Colonic mucosa (tissue), 4 donors: ENCODE measurements around the gene APOM. TPM values are rescaled to one million over a fixed set of nuclear protein-coding genes. Genes with fewer than 3 reads are reported as not detected.
A peak's percentile ranks its signal among the peaks of the same experiment; 100 is the strongest.

Experiments
- DNase-seq: peaks from one replicate; pipeline ENCODE4 v3.0.0-alpha.2; 2020
- H3K27ac ChIP-seq: fragments of 200-600 bp; one replicate; pipeline ENCODE4 v1.8.0; 2021
- H3K27me3 ChIP-seq: fragments of 200-600 bp; one replicate; pipeline ENCODE4 v1.8.0; 2021
- H3K36me3 ChIP-seq: fragments of 200-600 bp; one replicate; pipeline ENCODE4 v1.8.0; 2021
- H3K4me1 ChIP-seq: fragments of 200-600 bp; one replicate; pipeline ENCODE4 v1.8.0; 2021; ENCODE audit warnings: mild to moderate bottlenecking
- H3K4me3 ChIP-seq: fragments of 200-600 bp; one replicate; pipeline ENCODE4 v1.8.0; 2021
- H3K9ac ChIP-seq, 2 donors: one replicate each; pipeline ENCODE4 v1.7.0; 2013; ENCODE audit warnings: control low read depth in 2 of 2, low read depth in 2 of 2, low read length in 2 of 2
- H3K9me3 ChIP-seq: fragments of 200-600 bp; one replicate; pipeline ENCODE4 v1.8.0; 2021
- CTCF ChIP-seq: fragments of 200-600 bp; IDR thresholded peaks from one replicate; pipeline ENCODE4 v1.8.0; 2022; ENCODE audit warnings: antibody characterized with exemption, mild to moderate bottlenecking
- intact Hi-C: fragments of 100-400 bp; cut with DNase I; formaldehyde crosslinking; loops from one replicate; pipeline ENCODE4 v1.14.1; 2022
- total RNA-seq, 2 donors: library from RNA; stranded (reverse); fragmentation: NEBNext Ultra II Directional in 1 of 2; extraction: Animal tissue kit (Norgen Biotek cat#: 25700) in 1 of 2; gene quantifications; one replicate each; pipeline ENCODE4 v1.2.1, GENCODE V29; 2021
- donor health status: healthy.
- donor health status: DM: no; HTN: no; CAD: no.
- donor health status: DM: no; HTN: no; CAD: no.

The APOM gene
- total RNA-seq, 2 donors from 2014 or later: 1.6 to 2.4 TPM

DNA sequence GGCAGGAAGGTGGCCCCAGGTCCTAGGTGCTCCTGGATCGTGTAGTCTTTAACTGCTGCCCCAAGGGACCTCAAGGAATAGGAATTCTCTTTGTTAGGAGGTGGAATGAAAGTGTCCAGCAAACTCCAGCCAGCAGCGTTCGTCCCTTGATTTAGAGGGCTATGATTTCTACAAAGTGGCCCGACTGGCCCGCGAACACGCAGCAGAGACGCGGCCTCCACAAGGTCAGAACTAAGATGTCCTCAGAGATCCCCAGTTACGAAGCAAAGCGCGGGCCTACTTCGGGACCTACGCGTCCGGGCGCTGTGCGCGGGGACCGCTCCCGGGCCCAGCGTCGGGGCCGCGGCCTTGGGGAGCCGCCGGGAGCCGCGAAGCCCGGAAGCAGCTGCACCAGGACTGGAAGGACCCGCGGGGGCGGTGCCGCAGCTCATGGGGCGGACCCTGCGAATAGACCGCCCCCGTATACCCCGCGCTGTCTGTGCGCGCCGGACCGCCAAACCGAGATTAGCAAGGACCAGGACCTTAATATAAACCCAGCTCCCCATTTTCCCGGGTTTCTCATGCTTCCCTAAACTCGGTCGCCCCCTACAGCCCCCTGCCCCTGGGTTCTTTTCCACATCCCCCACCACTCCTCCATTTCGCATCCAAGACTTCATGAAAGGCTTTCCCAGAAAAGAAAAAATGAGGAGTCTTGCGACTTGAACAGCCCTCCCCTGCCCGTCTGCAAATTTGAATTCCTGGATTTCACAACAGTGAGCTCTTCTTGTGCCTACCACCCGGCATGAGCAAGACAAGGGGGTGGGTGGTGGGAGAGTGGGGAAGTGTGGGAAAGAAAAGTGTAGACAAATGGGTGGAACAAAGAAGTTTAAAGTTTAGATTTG, 4.9 kb downstream of the APOM start, which contains the start of gene C6orf47:
Gene C6orf47 (minus strand): TSS at position 398 of the 881 bp plus-strand sequence. CDS start 831 bp downstream, outside the sequence.
- TF ChIP-seq CTCF: no peak
- Histone ChIP-seq H3K27me3 (no peaks in the 10 kb centered on the region), H3K4me3 (peak within 1 kb of the TSS; percentile 76), H3K27ac (peak within 1 kb of the TSS; percentile 89), H3K4me1 (peaks cover 25% of the 10 kb centered on the region), H3K9me3 (no peaks in the 10 kb centered on the region), H3K9ac (peak within 1 kb of the TSS; percentile 75 to 94), H3K36me3 (no peaks in the 10 kb centered on the region)
- intact Hi-C loops: no loop called here
- peak; percentile 90 for DNase-seq

GRCh38 chr6:31661262-31662123, 5.8 kb downstream of the APOM start:
- Histone ChIP-seq H3K27ac (peak overlapping the region; percentile 89), H3K27me3 (no peaks in the 10 kb centered on the region), H3K9ac (peak overlapping the region in 1 of 2 donors; percentile 94), H3K36me3 (no peaks in the 10 kb centered on the region), H3K4me3 (peak overlapping the region; percentile 76), H3K4me1 (peaks cover 22% of the 10 kb centered on the region), H3K9me3 (no peaks in the 10 kb centered on the region)
- DNase-seq: no peak
- TF ChIP-seq CTCF: no peak
- intact Hi-C loops: no loop called here

DNA sequence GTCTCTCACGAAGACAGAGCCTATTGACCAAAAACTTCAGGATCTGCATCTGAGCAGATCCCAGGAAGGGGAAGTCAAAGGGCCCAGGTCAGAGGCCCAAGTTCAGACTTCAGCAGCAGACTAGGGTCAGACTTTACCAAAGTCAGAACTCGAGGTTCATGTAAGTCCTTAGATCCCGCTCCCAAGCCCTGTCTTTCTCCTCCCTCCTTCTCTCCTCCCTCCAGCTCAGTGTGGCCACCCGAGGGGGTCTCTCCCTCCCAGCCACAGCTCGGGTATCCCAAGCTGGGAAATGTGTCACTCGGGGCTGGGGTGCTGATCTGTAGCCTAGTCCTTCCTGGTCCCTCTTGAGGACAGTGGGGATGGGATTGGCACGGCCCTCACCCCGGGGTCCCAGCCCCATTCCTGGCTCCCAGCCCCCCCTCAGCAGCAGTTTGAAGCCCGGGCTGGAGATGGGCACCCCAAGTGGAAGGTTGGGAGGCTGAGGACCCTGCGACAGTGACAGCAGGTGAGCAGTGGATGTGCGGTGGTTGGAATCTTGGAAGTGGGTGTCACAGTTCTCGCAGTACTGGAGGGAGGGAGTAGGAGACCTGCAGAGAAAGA, 6.5 kb downstream of the APOM start:
- H3K36me3 ChIP-seq: no peaks in the 10 kb centered on the region
- H3K9ac ChIP-seq: peak overlapping the region in 1 of 2 donors; percentile 26
- TF ChIP-seq CTCF: no peak
- H3K9me3 ChIP-seq: no peaks in the 10 kb centered on the region
- H3K27ac ChIP-seq: no peak overlapping the region
- peaks cover 27% of the 10 kb centered on the region for H3K4me1 ChIP-seq
- intact Hi-C loops: no loop called here
- no peaks in the 10 kb centered on the region for H3K27me3 ChIP-seq
- DNase-seq: no peak
- no peak overlapping the region for H3K4me3 ChIP-seq

- Histone ChIP-seq H3K36me3 (peaks cover 3% of the 10 kb centered on the region), H3K9ac (peak overlapping the region; percentile 71 to 96), H3K4me3 (peak overlapping the region; percentile 87), H3K9me3 (no peaks in the 10 kb centered on the region), H3K27ac (peak overlapping the region; percentile 91), H3K27me3 (no peaks in the 10 kb centered on the region), H3K4me1 (peaks cover 27% of the 10 kb centered on the region)
- no peak for DNase-seq
- TF ChIP-seq CTCF: no peak
- intact Hi-C loops: no loop called here
These were observed 7.6 kb downstream of the APOM start for GRCh38 chr6:31663126-31663960.
